Activated T-helper 1 cell treated with anti-CD3 and anti-CD28 coated beads, Interleukin-2, amount 50 U/mL, for 16 hours (primary cell): Measurements from ENCODE around the gene TATDN3.
"Not testable (repeated sequence)": the region's sequence is repeated elsewhere in the genome, so short reads cannot be mapped to it uniquely, and the experiment has no call there.

Experiments
- DNase-seq, 2 donors: peaks; one replicate each; pipeline ENCODE4 v3.0.0-alpha.2; 2020; ENCODE audit warnings: low read depth in 1 of 2, low spot score in 1 of 2

Gene TATDN3

DNA sequence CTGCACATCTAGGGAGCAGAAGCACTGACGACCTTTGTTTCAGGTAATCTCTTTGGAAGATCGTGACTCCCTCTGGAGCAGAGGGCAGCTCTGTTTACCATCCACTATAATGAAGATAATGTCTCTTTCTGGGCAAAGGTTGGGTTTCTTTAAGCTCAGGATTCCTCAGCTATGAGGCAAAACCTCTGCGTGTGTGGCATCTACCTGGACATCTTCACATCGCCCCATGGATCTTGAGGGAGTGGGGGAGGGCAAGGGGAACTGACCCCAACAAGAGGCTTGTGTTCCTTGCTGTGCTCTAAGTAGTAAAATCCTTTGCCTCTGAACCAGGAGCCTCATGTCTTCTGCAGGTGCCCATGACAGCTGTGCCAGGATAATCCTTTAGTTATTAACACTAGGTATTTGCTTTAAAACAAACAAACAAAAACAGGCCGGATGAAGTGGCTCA lies 36.2 kb downstream of the TATDN3 start:
- no peak for DNase-seq

DNA sequence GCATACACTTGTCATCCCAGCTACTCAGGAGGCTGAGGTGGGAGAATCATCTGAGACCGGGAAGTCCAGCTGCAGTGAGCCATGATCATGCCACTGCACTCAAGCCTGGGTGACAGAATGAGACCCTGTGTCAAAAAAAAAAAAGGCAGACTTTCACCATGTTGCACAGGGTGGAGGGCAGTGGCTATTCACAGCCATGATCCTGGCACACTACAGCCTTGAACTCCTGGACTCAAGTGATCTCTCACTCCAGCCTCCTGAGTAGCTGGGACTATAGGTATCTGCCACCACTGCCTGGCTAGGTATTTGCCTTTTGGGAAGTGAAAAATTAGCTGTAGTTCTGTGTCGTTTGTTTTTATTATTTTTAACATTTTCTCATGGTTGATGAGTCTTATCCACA lies 36.7 kb downstream of the TATDN3 start:
- DNase-seq, result no peak

DNA sequence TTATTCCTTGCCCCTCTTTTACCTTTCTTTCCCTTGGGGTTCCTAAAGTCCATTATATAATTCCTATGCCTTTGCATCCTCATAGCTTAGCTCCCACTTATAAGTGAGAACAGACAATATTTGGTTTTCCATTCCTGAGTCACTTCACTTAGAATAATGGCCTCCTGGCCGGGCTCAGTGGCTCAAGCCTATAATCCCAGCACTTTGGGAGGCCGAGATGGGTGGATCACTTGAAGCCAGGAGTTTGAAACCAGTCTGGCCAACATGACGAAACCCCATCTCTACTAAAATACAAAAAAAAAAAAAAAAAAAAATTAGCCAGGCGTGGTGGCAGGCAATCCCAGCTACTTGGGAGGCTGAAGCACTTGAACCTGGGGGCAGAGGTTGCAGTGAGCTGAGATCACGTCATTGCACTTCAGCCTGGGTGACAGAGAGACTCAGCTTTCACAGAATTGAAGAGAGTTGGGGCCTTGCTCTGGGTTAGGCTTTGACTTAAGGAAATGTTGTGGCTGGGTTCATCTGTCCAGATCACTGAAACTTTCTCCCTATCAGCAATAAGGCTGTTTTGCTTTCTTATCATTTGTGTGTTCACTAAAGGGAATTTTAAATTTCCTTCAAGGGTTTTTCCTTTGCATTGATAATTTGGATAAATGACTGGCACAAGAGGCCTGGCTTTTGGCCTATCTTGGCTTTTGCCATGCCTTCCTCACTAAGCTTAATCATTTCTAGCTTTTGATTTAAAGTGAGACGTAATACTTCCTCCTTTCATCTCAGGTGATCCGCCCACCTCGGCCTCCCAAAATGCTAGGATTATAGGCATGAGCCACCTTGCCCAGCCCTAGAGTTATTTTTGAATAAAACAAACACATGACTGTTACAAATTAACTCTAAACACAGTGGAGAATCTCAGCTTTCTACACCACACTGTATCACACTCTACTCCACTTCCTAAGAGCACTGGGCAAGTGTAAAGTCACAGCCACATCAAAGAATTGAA lies 41.8 kb downstream of the TATDN3 start:
- DNase-seq, result not testable (repeated sequence)

DNA sequence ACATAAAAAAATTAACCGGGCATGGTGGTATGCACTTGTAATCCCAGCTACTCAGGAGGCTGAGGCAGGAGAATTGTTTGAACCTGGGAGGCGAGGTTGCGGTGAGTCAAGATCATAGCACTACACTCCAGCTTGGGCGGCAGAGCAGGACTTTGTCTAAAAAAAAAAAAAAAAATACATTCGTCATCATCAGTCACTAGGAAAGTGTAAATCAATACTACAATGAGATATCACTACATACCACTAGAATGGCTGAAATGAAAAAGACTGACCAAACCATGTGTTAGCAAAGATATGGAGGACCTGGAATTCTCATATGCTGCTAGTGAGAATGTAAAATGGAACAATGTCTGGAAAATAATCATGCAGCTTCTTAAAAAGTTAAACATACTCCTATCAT lies 46.5 kb downstream of the TATDN3 start:
- DNase-seq, result no peak

DNA sequence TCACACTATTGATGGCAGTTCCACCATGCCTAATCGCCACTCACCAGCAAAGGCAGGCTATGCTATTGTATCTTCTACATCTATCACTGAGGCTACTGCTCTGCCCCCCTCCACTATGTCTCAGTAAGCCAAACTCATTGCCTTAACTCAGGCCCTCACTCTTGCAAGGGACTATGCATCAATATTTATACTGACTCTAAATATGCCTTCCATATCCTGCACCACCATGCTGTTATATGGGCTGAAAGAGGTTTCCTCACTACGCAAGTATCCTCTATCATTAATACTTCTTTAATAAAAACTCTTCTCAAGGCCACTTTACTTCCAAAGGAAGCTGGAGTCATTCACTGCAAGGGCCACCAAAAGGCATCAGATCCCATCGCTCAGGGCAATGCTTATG lies 52.8 kb downstream of the TATDN3 start:
- not testable (repeated sequence) for DNase-seq

DNA sequence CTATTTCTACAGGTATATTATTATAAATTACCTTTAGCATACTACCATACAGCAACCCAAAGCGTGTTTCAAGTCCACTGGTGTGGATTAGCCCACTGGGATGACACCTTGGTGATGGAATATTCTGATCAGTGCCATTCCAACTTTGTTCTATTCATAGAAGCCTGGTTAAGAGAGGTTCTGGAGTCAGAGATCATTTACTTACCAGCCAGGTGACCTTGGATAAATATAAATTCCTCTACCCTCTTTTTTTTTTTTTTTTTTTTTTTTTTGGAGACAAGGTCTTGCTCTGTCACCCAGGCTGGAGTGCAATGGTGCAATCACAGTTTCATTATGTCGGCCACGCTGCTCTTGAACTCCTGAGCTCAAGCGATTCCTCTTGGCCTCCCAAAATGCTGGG lies 55.9 kb downstream of the TATDN3 start, which contains the start of gene SPATA45:
Gene SPATA45, minus strand, starts transcription at position 101 of the 400 bp plus-strand sequence. CDS start 11,500 bp downstream, outside the sequence.
- DNase-seq, result no peak

DNA sequence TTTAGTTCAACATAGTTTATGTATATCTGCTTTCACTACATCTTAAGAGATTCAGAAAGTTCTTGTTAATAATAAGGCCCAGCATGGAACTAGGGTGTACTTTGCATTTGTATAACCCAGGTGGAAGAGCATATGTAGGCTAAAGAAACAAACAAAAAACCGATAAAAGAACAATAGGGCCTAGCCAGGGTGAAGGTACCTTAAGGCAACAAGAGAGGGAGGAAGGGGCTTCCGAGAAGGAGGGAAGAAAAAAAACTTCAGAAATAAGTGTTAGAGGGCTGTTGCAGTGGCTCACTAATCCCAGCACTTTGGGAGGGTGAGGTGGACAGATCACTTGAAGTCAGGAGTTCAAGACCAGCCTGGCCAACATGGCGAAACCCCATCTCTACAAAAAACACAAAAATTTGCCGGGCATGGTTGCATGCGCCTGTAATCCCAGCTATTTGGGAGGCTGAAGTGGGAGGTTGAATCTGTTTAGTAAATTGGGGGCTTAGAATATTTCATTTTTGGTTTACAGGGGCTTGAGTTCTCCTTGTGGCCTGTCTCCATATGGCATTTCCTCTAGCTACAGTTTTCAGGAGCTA lies 60.5 kb downstream of the TATDN3 start:
- no peak for DNase-seq

DNA sequence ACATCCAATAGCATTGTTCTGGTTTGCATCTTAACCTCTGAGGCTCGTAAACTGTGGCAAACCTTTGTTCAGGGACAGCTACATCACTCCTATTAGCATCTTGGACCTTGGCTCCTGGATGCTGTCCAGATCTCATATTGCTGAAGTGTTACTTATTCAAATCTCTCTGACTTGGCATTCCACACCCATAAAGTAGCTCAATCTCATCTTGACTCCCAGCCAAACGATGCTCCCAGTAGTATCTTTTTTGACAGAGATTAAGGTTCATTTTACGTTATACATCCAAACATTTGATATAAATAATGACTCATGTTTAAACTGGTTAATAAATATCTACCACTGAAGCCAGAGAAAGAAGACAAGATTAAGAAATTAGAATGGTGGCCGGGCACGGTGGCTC lies 62.0 kb downstream of the TATDN3 start:
- DNase-seq, result no peak

DNA sequence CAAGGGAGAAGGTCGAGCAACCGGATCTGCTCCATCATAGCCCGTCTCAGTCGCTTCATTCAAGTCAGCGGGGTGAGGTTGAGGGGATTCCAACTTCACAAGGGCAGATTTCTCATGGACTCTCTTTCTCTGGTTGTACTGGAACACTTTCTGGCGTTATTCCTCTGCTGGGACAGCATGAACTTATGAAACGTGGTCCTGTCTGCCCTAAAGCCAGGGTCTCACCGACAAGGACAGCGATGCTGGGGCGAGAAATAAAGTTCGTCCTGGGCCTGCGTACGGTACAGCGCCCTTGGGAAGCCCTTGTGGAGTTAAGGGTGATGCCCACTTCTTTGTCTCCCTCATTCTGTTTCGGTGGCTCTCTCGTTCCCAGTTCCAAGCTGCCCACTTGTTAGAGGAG lies 65.1 kb downstream of the TATDN3 start:
- no peak for DNase-seq

DNA sequence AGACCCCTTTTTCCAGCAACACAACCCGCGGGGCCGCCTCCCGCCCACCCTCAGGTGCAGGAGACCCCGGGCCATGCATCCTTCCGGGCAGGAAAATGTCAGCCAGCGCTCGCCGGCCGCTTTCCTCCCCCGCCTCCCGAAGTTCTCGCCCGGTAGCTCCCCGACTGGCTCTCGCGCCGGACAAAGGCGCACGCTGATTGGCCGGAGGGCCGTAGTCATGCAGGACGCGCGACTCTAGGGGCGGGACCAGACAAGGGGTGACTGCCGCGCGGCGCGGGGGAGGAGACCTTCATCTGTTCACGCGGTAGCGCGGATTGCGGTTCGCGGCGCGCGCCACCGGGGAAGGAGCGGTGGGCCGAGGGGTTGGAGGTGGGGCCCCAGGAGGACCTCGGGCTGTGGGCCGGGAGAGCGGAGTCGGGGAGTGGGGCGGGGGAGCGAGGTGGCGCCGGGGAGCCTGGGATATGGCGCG lies 66.3 kb downstream of the TATDN3 start, which contains the start of gene FLVCR1:
Gene FLVCR1, plus strand, starts transcription at position 284 of the 469 bp plus-strand sequence. Its CDS starts 178 bp downstream, at position 462.
- peak; percentile 86 to 89 for DNase-seq

DNA sequence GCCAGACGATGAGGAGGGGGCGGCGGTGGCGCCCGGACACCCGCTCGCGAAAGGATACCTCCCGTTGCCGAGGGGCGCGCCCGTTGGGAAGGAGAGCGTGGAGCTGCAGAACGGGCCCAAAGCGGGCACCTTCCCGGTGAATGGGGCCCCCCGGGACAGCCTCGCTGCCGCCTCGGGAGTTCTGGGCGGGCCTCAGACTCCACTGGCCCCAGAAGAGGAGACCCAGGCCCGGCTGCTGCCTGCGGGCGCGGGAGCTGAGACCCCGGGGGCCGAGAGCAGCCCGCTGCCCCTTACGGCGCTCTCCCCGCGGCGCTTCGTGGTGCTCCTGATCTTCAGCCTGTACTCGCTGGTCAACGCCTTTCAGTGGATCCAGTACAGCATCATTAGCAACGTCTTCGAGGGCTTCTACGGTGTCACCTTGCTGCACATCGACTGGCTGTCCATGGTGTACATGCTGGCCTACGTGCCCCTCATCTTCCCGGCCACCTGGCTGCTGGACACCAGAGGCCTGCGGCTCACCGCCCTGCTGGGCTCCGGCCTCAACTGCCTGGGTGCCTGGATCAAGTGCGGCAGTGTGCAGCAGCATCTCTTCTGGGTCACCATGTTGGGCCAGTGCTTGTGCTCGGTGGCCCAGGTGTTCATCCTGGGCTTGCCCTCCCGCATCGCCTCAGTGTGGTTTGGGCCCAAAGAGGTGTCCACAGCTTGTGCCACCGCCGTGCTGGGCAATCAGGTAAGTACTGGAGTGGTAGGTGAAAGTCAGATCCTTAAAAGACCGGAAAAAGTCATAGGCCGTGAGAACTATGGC lies 67.0 kb downstream of the TATDN3 start:
- no peak for DNase-seq

DNA sequence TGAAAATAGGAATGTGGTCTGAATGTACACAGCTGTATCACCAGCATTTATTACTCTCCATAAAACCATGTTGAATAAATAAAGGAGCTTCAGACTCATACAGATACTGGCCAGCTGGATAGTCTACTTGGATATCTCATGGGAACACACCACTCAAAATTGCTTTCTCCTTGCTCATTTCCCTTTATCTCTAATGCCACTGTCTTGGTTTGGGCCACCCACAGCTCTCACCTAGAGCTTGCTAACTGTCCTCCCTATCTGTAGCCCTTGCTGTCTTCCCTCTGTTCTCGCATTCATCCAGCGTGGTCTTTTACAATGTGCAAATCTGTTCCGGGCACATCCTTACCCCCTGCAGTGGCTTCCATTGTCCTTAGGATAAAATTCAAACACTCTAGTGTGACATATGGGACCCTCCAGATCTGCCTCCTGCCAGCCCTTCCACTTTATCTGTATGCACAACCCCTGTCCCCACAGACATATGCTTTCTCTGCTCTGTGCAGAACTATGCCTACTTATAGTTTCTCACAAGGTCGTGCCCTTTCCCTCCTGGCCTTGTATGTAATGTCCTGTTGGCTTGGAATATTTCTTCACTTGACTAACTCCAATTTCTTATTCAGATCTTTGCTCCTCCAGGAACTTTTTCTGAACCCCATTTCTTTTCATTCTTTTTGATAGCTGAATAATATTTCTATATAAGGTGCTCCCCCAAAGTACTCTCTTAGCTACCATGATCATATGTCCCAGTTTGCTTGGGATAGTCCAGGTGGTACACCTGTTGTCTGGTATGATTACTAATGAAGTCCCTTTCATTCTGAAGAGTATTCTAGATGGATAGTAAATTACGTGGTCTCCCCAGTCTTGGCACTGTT lies 69.3 kb downstream of the TATDN3 start:
- DNase-seq, result no peak

DNA sequence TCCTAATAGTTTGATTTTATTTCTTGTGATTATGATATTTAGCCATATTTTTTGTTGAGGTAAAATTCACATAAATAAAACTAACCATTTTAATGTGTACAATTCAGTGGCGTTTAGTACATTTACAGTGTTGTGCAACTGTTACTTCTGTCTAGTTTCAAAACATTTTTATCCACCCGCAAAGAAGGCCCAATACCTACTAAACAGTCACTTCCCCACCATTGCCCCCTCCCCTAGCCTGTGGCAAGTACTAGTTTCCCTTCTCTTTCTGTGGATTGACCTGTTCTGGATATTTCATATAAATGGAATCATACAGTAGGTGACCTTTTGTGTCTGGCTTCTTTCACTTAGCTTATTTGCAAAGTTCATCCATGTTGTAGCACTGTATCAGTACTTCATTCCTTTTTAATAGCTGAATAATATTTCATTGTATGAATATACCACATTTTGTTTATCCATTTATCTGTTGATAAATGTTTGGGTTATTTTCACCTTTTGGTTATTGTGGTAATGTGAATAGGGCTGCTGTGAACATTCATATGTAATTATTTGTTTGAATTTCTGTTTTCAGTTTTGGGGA lies 70.5 kb downstream of the TATDN3 start:
- no peak for DNase-seq

DNA sequence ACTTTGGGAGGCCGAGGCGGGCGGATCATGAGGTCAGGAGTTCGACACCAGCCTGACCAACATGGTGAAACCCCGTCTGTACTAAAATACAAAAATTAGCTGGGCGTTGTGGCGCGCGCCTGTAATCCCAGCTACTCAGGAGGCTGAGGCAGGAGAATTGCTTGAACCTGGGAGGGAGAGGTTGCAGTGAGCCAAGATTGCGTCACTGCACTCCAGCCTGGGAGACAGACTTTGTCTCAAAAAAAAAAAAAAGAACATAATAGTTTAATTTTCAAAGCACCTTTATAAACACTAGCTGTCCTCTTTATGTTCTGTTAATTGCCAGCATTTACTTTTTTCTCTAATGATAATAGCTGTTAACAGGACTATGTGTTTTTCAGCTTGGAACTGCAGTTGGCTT lies 71.7 kb downstream of the TATDN3 start:
- DNase-seq, result not testable (repeated sequence)

DNA sequence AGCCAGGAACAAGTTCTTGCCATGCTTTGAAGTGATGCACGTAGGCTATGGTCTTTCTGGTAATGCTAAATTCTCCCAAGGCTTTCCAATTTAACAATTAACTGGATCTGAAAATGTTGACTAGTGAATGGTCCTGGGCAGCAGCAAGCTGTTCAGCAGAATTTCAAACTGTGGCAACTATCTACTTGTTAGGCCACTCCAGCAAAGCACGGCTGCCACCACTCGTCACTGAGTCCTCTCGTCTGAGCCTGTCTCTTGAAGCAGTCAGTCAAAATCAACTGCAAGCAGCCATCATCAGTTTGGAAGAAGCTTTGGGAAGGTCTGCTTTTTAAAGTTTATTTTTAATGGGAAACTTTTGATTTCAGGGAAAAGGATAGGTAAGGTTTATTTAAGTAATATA lies 72.5 kb downstream of the TATDN3 start:
- DNase-seq, result no peak
